Effector memory CD4-positive, alpha-beta T cell (primary cell): ENCODE data around the gene PTX3.

Source experiments
- DNase-seq, 3 donors: peaks; one replicate each; pipeline ENCODE4 v3.0.0-alpha.2; 2020
- H3K27ac ChIP-seq: 2 replicates; pipeline ENCODE4 v1.7.0; 2013; ENCODE audit warnings: mild to moderate bottlenecking, low read length, moderate library complexity; ENCODE audit not compliant: insufficient read depth, poor library complexity, severe bottlenecking
- H3K27me3 ChIP-seq: replicated peaks from 2 replicates; pipeline ENCODE4 v1.7.0; 2013; ENCODE audit warnings: mild to moderate bottlenecking, low read length; ENCODE audit not compliant: insufficient read depth, control insufficient read depth, poor library complexity, severe bottlenecking
- H3K36me3 ChIP-seq: 2 replicates; pipeline ENCODE4 v1.7.0; 2013; ENCODE audit warnings: mild to moderate bottlenecking, low read length, moderate library complexity; ENCODE audit not compliant: control insufficient read depth, insufficient read depth
- H3K4me1 ChIP-seq: 2 replicates; pipeline ENCODE4 v1.7.0; 2013; ENCODE audit warnings: low read length, mild to moderate bottlenecking; ENCODE audit not compliant: control insufficient read depth, insufficient read depth, poor library complexity, severe bottlenecking
- H3K4me3 ChIP-seq: 2 replicates; pipeline ENCODE4 v1.7.0; 2013; ENCODE audit warnings: low read length, low read depth, mild to moderate bottlenecking; ENCODE audit not compliant: insufficient read depth, poor library complexity, severe bottlenecking
- H3K9me3 ChIP-seq: 2 replicates; pipeline ENCODE4 v1.7.0; 2013; ENCODE audit warnings: mild to moderate bottlenecking, low read length, moderate library complexity; ENCODE audit not compliant: control insufficient read depth

Gene PTX3

GRCh38 chr3:157406394-157406793 lies 30.3 kb upstream of the PTX3 start:
- H3K27ac ChIP-seq, result no peak overlapping the region
- DNase-seq, result no peak
- H3K27me3 ChIP-seq, result no peaks in the 10 kb centered on the region
- no peak overlapping the region for H3K4me3 ChIP-seq
- H3K36me3 ChIP-seq, result no peaks in the 10 kb centered on the region
- no peaks in the 10 kb centered on the region for H3K4me1 ChIP-seq
- no peaks in the 10 kb centered on the region for H3K9me3 ChIP-seq

- H3K4me1 ChIP-seq, result no peaks in the 10 kb centered on the region
- H3K9me3 ChIP-seq, result no peaks in the 10 kb centered on the region
- H3K36me3 ChIP-seq, result no peaks in the 10 kb centered on the region
- no peak for DNase-seq
- H3K27ac ChIP-seq, result no peak overlapping the region
- no peaks in the 10 kb centered on the region for H3K27me3 ChIP-seq
- H3K4me3 ChIP-seq, result no peak overlapping the region
These were observed 28.9 kb upstream of the PTX3 start for GRCh38 chr3:157407769-157408168.

GRCh38 chr3:157408499-157409149 lies 28.0 kb upstream of the PTX3 start:
- no peak overlapping the region for H3K4me3 ChIP-seq
- H3K27me3 ChIP-seq, result no peaks in the 10 kb centered on the region
- DNase-seq, result no peak
- no peaks in the 10 kb centered on the region for H3K36me3 ChIP-seq
- no peaks in the 10 kb centered on the region for H3K4me1 ChIP-seq
- H3K27ac ChIP-seq, result no peak overlapping the region
- H3K9me3 ChIP-seq, result no peaks in the 10 kb centered on the region

- DNase-seq, result no peak
- Histone ChIP-seq H3K9me3 (no peaks in the 10 kb centered on the region), H3K4me3 (no peak overlapping the region), H3K36me3 (no peaks in the 10 kb centered on the region), H3K27ac (no peak overlapping the region), H3K4me1 (no peaks in the 10 kb centered on the region), H3K27me3 (no peaks in the 10 kb centered on the region)
These were observed 27.1 kb upstream of the PTX3 start for GRCh38 chr3:157409516-157409915.

GRCh38 chr3:157410945-157411344 lies 25.7 kb upstream of the PTX3 start:
- Histone ChIP-seq H3K36me3 (no peaks in the 10 kb centered on the region), H3K4me1 (no peaks in the 10 kb centered on the region), H3K27me3 (no peaks in the 10 kb centered on the region), H3K27ac (no peak overlapping the region), H3K9me3 (no peaks in the 10 kb centered on the region), H3K4me3 (no peak overlapping the region)
- DNase-seq, result no peak

- no peaks in the 10 kb centered on the region for H3K27me3 ChIP-seq
These were observed 24.3 kb upstream of the PTX3 start for GRCh38 chr3:157412323-157412855.

GRCh38 chr3:157414861-157415260 lies 21.8 kb upstream of the PTX3 start:
- H3K36me3 ChIP-seq, result no peaks in the 10 kb centered on the region
- H3K4me3 ChIP-seq, result no peak overlapping the region
- no peak overlapping the region for H3K27ac ChIP-seq
- H3K4me1 ChIP-seq, result no peaks in the 10 kb centered on the region
- DNase-seq, result no peak
- no peaks in the 10 kb centered on the region for H3K27me3 ChIP-seq
- H3K9me3 ChIP-seq, result no peaks in the 10 kb centered on the region

More at GRCh38 chr3:157412323-157412855, 24.3 kb upstream of the PTX3 start:
- Histone ChIP-seq H3K4me3 (no peak overlapping the region), H3K27ac (no peak overlapping the region), H3K9me3 (no peaks in the 10 kb centered on the region), H3K4me1 (no peaks in the 10 kb centered on the region), H3K36me3 (no peaks in the 10 kb centered on the region)
- DNase-seq, result no peak

- Histone ChIP-seq H3K4me3 (no peak overlapping the region), H3K9me3 (no peaks in the 10 kb centered on the region), H3K27me3 (no peaks in the 10 kb centered on the region), H3K36me3 (no peaks in the 10 kb centered on the region), H3K27ac (no peak overlapping the region), H3K4me1 (no peaks in the 10 kb centered on the region)
- DNase-seq, result no peak
These were observed 20.1 kb upstream of the PTX3 start for GRCh38 chr3:157416347-157417087.

- no peak for DNase-seq
- Histone ChIP-seq H3K27me3 (no peaks in the 10 kb centered on the region), H3K4me3 (no peak overlapping the region), H3K36me3 (no peaks in the 10 kb centered on the region), H3K4me1 (no peaks in the 10 kb centered on the region), H3K27ac (no peak overlapping the region), H3K9me3 (no peaks in the 10 kb centered on the region)
These were observed 19.4 kb upstream of the PTX3 start for GRCh38 chr3:157417247-157417646.

- H3K4me3 ChIP-seq, result no peak overlapping the region
- no peaks in the 10 kb centered on the region for H3K36me3 ChIP-seq
- H3K9me3 ChIP-seq, result no peaks in the 10 kb centered on the region
- H3K4me1 ChIP-seq, result no peaks in the 10 kb centered on the region
- no peak for DNase-seq
- H3K27ac ChIP-seq, result no peak overlapping the region
- no peaks in the 10 kb centered on the region for H3K27me3 ChIP-seq
These were observed 18.5 kb upstream of the PTX3 start for GRCh38 chr3:157418104-157418503.
